HG03521 (cell line): ENCODE results near the gene JAML.

Experiments used
- ATAC-seq: cut with Tn5 transposase; IDR thresholded peaks from one replicate; pipeline ENCODE4 v1.9.1; 2021; ENCODE audit warnings: mild to moderate bottlenecking, moderate library complexity; ENCODE audit not compliant: unreplicated experiment

Gene JAML

GRCh38 chr11:118217575-118217974 lies 7.2 kb downstream of the JAML start:
- ATAC-seq, result no peak

DNA sequence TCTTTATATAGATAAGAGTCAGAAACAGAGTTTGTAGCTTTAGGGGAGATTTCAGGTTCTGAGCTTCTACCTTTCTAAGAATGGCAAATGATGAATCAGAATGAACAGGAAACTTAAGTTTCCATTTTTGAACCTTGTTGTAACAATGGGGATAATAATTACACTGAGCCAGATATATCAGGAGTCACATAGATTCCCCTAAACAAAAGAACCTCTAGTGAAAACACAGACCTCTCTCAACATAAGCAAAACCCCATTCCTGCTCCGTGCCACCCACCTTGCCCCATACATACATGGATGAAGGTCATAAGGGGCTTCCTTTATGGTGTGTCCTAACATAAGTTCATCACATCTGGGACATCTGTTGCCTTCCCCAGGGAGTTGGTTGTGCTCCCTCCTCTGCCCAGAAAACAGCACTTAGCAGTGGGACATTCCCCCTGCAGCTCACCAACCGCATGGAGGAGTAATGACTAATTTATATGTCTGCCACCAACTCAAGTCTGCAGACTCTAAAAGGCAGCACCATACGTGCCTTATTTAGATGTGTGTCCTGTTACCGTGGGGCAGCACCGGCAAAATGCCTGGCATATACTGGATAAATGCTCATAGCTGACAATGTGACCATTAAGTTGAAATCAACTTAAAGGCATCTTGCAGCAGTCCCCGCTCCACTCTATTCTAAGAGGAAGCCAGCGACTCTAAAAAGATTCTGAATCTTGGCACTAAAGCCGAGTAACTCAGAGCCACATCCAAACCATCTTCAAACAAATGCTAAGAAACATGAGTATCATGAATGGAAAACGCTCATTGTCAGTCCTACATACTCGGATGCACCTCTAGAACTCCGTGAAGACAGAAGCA lies 8.0 kb downstream of the JAML start:
- ATAC-seq, result no peak

GRCh38 chr11:118215765-118216164 lies 9.0 kb downstream of the JAML start:
- ATAC-seq, result no peak

- ATAC-seq, result no peak
These were observed 9.5 kb downstream of the JAML start for GRCh38 chr11:118215262-118215661.

- ATAC-seq, result no peak
These were observed 10.4 kb downstream of the JAML start for GRCh38 chr11:118214210-118214914.

DNA sequence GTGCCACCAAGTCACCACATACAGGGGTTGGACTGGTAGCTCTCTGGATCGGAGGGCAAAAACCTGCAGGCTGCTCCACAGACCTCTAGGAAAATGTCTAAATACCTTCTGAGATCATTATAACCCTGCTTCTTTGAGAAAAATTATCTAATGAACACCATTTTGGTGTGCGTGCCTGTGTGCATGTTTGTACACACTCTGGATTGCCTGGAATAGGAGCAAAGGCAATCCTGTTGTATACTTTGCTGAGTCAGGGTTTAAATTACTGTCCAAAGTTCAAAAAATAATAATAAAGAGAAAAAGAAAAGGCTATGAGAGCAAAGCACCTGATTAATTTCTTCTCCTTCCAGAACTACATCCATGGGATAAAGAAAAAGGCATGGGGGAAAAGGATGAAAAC lies 11.0 kb downstream of the JAML start:
- no peak for ATAC-seq

GRCh38 chr11:118213201-118213600 lies 11.6 kb downstream of the JAML start:
- ATAC-seq, result no peak

GRCh38 chr11:118212781-118213191 lies 12.0 kb downstream of the JAML start:
- no peak for ATAC-seq

DNA sequence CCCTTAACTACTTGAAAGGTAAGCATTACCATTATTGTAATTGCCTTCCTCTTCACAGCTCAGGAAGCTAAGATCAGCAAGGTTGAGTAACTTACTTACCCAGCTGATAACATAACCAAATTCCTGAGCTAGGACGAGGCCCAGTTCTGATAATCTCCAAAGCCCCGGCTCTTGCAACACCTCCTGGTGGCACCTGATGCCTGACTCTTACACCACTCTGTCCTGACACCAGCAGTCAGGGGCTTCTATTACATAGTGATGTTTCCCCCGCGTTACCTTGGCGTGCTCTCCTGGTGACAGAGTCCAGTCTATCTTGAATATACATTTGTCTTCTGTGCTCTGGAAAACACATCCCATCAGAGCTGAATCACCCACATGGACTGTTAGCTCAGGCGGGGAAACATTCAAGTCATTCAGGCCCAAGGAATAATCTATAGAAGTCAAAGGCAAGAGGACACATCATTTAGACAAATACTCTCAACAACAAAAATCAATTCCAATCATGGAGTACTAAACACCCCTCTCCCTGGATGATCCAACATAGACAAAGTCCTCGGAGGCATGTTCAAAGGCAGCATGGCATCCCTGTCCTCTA lies 12.6 kb downstream of the JAML start:
- no peak for ATAC-seq

- ATAC-seq, result no peak
These were observed 13.8 kb downstream of the JAML start for GRCh38 chr11:118211006-118211405.

- ATAC-seq, result no peak
These were observed 14.5 kb downstream of the JAML start for GRCh38 chr11:118210323-118210722.

GRCh38 chr11:118209033-118209432 lies 15.8 kb downstream of the JAML start:
- no peak for ATAC-seq

- no peak for ATAC-seq
These were observed 17.7 kb downstream of the JAML start for GRCh38 chr11:118207079-118207478.

GRCh38 chr11:118206391-118207031 lies 18.3 kb downstream of the JAML start:
- no peak for ATAC-seq

GRCh38 chr11:118205606-118206378 lies 19.0 kb downstream of the JAML start:
- ATAC-seq, result no peak

DNA sequence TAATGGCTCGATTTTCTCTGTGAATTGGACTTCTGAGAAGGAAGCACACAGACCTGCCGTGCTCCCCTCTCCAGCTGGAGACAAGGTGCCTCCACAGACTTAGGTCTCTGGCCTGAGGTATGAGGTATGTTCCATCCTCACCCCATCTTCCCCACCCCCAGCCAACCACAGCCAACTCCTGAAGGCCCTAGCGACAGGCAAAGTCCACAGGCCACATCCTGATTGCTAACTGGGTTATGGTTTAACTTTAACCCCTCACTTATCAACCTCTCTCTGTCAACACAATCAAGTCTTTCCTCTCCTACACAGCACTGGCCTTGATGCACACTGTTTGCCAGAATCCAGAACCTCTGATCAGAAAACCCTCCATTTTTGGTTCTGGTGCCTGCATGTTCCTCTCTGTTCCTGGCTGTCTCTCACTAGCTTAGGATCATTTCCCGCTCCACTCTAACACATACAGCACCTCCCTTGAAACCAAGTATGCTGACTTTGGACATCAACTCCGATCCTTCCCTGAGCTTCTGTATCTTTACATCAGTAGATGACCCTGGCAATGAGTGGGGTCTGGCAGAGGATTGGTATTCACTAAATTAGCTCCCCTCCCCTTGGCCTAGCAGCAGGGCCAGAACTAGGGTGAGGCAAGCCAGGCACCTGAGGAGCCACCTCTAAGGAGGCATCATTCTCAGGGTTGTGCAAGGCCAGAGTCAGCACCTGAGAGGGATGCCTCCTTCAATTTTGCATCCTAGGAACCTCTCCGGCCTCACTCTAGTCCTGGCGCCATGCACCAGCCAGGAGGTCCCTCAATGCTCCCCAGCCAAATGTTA lies 22.0 kb downstream of the JAML start:
- no peak for ATAC-seq

GRCh38 chr11:118201966-118202365 lies 22.8 kb downstream of the JAML start:
- ATAC-seq, result no peak

- no peak for ATAC-seq
These were observed 23.7 kb downstream of the JAML start for GRCh38 chr11:118200901-118201680.

DNA sequence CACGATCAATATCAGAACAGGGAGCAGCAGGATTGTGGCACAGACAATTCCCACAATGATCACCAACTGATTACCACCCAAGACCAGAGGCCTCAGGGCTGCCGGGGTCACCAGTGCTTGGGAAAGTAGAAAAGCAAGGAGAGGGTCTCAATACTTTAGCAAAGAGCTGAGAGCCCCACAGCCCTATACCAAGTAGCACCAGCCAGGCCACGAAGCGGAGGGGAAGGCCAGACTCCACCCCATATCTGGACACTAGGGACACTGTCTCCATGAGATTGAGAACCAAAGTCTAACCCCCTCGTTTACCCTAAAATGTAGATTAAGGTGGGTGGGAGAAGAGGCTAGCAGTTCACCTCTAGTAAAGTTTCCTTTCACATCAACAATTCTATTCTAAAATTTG lies 24.3 kb downstream of the JAML start:
- ATAC-seq, result no peak
